HG03571 (cell line): Measurements from ENCODE around the gene ATN1.

ENCODE experiments used
- ATAC-seq: cut with Tn5 transposase; IDR thresholded peaks from one replicate; pipeline ENCODE4 v1.9.1; 2021; ENCODE audit not compliant: unreplicated experiment

ATN1 gene

GRCh38 chr12:6944381-6945186 lies 16.8 kb downstream of the ATN1 start:
- ATAC-seq = peak; percentile 41

GRCh38 chr12:6945613-6946012 lies 17.9 kb downstream of the ATN1 start:
- ATAC-seq = no peak

- ATAC-seq = no peak
Measured at GRCh38 chr12:6946033-6946919, 18.5 kb downstream of the ATN1 start.

GRCh38 chr12:6946920-6947374 lies 19.2 kb downstream of the ATN1 start:
- ATAC-seq = no peak

GRCh38 chr12:6947615-6948014 lies 19.9 kb downstream of the ATN1 start:
- ATAC-seq = no peak

DNA sequence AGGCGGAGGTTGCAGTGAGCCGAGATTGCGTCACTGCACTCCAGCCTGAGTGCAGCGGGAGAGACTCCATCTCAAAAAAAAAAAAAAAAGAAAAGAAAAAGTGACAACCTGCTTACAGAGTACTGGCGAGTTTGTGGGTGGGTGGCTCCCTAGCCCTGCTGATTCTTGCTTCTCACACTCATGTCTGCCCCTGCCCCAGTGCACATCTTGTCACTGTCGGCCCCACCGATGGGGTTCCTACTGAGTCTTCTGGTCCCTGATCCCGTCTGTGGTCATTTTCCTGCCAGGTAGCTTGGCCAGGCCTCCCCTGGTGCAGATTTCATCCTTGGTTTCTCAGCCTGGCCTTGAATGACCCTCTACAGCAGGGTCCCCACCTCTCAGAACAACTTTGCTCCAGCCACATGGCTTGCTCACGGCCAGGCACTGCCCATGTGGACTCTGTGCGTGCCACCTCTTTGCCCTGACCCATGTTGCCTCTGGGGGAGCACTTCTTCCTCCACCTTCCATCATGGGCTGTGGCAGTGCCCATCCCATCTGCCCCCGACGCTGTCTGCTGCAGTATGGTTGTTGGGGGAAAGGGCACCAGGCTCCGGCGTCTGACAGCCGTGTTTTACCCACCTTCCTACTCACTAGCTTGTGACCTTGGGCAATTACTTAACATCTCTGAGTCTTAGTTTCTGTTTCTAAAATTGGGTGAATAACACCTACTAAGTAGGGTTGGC lies 21.3 kb downstream of the ATN1 start:
- ATAC-seq = no peak

- no peak for ATAC-seq
Measured at GRCh38 chr12:6950401-6950801, 22.6 kb downstream of the ATN1 start.

DNA sequence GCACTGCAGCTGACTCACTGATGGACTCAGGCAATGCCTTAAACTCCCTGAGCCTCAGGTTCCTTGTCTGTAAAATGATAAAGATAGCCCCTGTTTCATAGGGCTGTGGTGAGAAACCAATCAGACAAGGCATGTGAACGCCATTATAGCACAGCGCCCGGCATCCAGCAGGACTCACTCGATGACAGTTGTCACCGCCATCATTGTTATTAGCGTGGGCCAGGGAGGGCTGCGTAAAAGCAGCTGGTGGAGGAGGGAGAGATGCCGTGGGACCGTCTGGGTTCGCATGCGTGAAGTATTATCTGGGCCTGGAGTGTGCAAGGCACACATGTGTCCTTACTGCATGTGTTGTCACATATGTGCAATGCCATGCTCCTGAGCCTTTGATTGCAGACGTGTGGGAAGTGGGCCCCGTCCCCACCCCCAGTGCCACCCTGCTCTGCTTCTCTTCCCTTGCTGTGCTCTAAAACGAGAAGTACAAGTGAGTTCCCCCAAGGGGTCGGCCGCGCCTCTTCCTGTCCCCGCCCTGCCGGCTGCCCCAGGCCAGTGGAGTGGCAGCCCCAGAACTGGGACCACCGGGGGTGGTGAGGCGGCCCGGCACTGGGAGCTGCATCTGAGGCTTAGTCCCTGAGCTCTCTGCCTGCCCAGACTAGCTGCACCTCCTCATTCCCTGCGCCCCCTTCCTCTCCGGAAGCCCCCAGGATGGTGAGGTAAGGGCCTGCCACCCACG lies 23.2 kb downstream of the ATN1 start, which contains the start of gene PTPN6:
Gene PTPN6, plus strand, starts transcription at position 546 of the 730 bp plus-strand sequence. Its CDS starts 157 bp downstream, at position 703.
- ATAC-seq = no peak

- no peak for ATAC-seq
Measured at GRCh38 chr12:6951551-6952120, 23.9 kb downstream of the ATN1 start.

- ATAC-seq = no peak
Measured at GRCh38 chr12:6952121-6952862, 24.5 kb downstream of the ATN1 start.

GRCh38 chr12:6952863-6953441 lies 25.2 kb downstream of the ATN1 start:
- no peak for ATAC-seq

DNA sequence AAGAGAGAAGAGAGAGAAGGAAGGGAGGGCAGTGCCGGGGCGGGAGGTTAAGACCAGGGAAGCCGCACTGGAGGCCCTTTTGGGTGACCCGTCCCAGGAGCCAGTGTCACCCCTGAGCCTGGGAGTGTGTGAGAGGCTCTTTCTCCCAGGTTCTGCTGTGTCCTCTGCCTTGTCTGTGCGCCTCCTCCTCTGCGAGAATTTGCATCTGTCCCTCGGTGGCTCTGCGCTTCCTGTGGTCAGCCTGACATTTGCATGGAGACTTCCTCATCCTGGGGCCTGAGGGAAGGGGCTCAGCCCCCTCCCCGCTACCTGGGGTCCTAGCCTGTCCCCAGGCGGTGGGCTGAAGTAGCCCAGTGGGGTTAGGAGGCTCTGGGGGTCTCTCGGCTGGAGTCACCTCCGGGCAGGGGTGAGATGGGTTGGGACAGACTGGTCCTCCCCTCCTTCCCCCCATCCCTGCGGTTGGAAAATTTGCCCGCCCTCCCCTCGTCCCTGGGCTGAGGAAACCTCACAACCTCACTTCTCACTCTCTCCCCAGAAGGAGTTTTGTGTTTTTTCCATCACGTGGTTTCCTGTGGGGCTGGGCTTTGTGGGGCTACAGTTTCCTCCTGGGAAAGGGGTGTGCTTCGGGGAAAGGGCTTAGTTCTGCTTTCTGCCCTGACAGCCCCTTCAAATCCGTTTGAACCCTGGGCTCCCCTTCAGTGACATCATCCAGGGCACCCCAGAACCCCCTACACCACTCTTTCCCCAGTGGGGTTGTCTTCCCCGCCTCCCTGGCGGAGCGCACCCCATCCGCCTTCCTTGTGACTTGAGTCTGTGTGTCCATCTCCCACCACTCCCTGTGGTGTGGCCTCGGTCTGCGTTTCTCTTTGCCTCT lies 25.9 kb downstream of the ATN1 start:
- peak; percentile 42 for ATAC-seq

GRCh38 chr12:6954316-6955107 lies 26.8 kb downstream of the ATN1 start:
- no peak for ATAC-seq

GRCh38 chr12:6955108-6956020 lies 27.6 kb downstream of the ATN1 start:
- ATAC-seq = no peak

- no peak for ATAC-seq
Measured at GRCh38 chr12:6956021-6956727, 28.4 kb downstream of the ATN1 start.
